Mesodermal cell (in vitro differentiated cells): Measurements from ENCODE around the gene PDCD1.

ENCODE experiments used
- H3K27ac ChIP-seq: 2 replicates; pipeline ENCODE4 v1.7.0; 2013; ENCODE audit warnings: mild to moderate bottlenecking, low read depth, low read length, moderate library complexity; ENCODE audit not compliant: severe bottlenecking
- H3K36me3 ChIP-seq: 2 replicates; pipeline ENCODE4 v1.7.1; 2013; ENCODE audit warnings: mild to moderate bottlenecking, low read length, moderate library complexity; ENCODE audit not compliant: control insufficient read depth, insufficient read depth
- H3K4me1 ChIP-seq: one replicate; pipeline ENCODE4 v1.7.1; 2013; ENCODE audit warnings: mild to moderate bottlenecking, low read length; ENCODE audit not compliant: insufficient read depth, control insufficient read depth, poor library complexity, severe bottlenecking
- H3K4me3 ChIP-seq: 2 replicates; pipeline ENCODE4 v1.7.0; 2013; ENCODE audit warnings: low read length, control low read depth, mild to moderate bottlenecking; ENCODE audit not compliant: insufficient read depth, poor library complexity, severe bottlenecking; ENCODE audit errors: extremely low read depth
- H3K9me3 ChIP-seq: 2 replicates; pipeline ENCODE4 v1.7.1; 2013; ENCODE audit warnings: mild to moderate bottlenecking, low read length, moderate library complexity; ENCODE audit not compliant: control insufficient read depth
- WGBS, 2 experiments: methylation state at CpG; one replicate each; pipeline ENCODE4 v1.1.5; 2013; ENCODE audit warnings: missing lambda C conversion rate in 2 of 2; ENCODE audit not compliant: insufficient coverage in 2 of 2; 5-methylcytosine and 5-hydroxymethylcytosine counted together

The PDCD1 gene

DNA sequence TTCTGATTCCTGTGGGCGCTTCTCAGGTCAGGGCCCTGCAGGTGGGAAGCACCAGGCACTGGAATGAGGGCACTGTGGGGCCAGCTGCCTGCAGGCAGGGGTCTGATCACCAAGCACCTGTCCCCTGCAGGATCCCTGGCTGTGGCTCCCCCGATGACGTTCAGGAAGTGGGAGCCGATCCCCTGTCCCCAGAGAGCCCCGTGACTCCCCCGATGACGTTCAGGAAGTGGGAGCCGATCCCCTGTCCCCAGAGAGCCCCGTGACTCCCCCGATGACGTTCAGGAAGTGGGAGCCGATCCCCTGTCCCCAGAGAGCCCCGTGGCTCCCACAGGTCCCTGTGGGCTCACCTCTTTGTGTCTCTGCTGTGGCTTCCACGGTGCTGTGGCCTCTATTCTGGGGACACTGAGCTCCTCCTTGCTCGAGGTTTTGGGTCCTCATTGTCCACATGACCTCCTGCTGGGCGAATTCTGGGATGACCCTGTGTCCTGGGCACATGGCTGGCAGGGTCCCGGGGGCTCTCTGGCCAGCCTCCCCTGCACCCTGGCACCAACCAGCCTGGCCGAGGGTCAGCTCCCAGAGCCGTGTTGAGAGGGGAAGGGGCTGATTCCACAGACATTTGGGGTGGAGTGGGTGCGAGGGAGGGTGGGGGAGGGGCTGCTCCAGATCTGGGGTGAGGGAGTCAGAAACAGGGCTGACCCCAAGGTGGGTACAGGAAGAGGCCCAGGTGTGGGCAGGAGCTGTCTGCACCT, 44.9 kb downstream of the PDCD1 start:
- no peaks in the 10 kb centered on the region for H3K9me3 ChIP-seq
- H3K27ac ChIP-seq: no peak overlapping the region
- H3K4me3 ChIP-seq: no peak overlapping the region
- H3K36me3 ChIP-seq: no peaks in the 10 kb centered on the region
- no peaks in the 10 kb centered on the region for H3K4me1 ChIP-seq
- 80 to 83% methylated on average over 9 to 19 of the region's 20 CpGs for WGBS, 2 experiments

DNA sequence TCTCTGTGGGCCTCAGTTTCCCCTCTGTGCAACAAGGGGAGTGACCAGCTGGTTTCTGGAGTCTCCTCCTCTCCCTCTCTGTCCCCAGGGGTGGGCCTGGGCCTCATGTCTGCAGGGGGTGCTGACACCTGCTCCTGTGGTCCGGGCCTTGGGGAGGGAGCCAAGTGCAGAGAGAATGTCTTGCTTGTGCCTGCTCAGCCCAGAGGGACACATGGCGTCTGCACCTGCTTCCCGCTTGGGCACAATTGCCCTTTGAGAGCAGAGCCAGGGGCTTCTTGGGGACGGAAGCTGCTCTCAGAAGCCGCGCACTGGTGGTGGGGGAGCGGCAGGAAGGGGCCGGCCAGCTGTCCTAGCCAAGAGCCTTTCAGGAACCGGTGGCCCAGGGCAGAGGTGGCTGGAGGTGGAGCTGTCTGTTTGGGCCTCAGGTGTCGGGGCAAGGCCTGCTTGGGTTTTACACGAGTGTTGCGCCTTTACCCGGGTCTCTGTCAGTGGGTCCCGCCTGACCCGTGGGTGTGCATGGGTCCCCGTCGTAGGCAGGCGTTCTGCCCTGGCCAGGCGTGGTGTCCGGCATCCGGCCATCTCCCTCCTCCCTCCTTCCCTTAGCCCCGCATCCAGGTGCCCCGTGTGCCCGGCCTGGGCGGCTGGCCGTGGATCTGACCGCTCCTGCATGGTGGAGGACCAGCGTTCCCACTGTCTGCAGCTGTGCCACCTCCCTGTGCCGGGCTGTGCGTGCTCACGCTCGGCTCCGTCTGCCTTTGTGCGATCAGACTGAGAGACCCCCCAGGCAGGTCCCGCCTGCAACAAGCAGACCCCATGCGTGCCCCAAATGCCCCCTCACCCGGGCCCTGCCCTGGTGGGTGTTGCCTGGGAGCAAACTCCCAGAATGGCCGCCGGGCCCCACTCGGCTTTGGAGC, 45.7 kb downstream of the PDCD1 start:
- H3K9me3 ChIP-seq: no peaks in the 10 kb centered on the region
- no peaks in the 10 kb centered on the region for H3K36me3 ChIP-seq
- no peaks in the 10 kb centered on the region for H3K4me1 ChIP-seq
- no peak overlapping the region for H3K4me3 ChIP-seq
- H3K27ac ChIP-seq: no peak overlapping the region
- 90 to 93% methylated on average over 34 to 39 of the region's 40 CpGs for WGBS, 2 experiments

DNA sequence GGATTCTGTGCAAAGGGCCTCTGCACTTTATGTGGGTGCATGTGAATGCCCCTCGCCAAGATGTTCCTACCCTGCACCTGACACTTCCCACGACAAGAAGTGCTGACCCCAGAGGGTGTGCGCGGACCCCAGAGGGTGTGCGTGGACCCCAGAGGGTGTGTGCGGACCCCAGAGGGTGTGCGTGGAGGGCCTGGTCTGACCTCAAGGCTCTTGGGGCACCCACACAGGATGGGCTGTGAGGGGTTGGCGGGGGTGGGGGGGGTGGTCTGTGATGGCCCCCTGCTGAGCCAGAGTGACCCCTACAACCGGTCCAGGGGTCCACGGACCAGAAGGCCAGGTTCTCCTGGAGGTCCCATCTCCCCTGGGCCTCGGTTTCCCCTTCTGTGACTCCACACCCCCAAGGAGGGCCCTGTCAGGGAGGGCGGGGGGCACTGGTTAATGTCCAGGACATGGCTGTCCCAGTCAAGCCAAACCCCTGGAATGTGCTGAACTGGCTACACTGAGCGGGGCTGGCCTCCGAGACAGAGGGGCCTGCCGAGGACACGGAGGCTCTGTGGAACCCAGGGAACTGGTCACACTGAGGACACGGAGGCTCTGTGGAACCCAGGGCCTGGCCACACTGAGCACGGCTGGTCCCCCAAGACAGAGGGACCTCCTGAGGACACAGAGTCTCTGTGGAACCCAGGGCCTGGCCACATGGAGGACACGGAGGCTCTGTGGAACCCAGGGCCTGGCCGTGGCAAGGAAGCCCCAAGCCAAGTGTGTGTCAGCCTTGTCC, 46.6 kb downstream of the PDCD1 start:
- no peaks in the 10 kb centered on the region for H3K9me3 ChIP-seq
- H3K4me3 ChIP-seq: no peak overlapping the region
- H3K36me3 ChIP-seq: no peaks in the 10 kb centered on the region
- no peak overlapping the region for H3K27ac ChIP-seq
- WGBS, 2 experiments: 88% methylated on average over 18 to 20 of the region's 20 CpGs
- no peaks in the 10 kb centered on the region for H3K4me1 ChIP-seq

DNA sequence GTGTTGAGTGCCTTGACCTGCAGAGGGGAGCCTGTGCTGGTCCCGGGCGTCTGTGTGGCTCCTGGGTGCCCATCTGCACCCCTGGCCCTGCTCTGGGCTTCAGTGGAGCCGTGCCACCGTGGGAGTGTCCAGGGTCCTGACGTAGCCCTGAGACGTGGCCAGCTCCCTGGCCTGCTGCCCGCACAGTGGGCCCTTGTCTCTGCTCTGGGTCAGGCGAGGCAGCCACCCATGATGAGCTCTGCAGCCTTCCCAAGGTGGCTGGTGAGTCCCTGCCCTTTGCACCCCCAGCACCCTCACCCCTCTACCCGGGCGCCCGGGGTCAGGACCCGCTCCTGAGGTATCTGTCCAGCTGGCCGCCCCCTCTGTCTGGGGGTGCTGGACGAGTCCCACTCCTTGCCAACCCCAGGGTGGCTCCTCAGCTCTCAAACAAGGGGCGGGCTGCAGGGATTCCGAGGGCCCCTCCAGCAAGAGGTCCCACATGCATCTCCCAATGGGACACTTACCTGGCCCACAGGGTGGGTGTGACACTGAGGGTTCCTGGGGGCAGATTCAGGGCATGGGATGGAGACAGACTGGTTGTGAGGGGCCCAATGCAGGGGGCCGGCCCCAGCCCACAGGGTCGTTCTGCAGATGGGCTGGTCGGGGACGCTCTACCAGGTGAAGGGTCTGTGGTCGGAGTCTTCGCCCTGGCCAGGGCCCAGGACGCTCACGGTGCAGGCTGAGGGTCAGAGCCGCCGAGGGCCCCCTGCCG, 47.3 kb downstream of the PDCD1 start:
- WGBS, 2 experiments: 92 to 95% methylated on average over 21 to 25 of the region's 27 CpGs
- H3K9me3 ChIP-seq: no peaks in the 10 kb centered on the region
- H3K4me1 ChIP-seq: no peaks in the 10 kb centered on the region
- no peak overlapping the region for H3K27ac ChIP-seq
- H3K36me3 ChIP-seq: no peaks in the 10 kb centered on the region
- H3K4me3 ChIP-seq: no peak overlapping the region

DNA sequence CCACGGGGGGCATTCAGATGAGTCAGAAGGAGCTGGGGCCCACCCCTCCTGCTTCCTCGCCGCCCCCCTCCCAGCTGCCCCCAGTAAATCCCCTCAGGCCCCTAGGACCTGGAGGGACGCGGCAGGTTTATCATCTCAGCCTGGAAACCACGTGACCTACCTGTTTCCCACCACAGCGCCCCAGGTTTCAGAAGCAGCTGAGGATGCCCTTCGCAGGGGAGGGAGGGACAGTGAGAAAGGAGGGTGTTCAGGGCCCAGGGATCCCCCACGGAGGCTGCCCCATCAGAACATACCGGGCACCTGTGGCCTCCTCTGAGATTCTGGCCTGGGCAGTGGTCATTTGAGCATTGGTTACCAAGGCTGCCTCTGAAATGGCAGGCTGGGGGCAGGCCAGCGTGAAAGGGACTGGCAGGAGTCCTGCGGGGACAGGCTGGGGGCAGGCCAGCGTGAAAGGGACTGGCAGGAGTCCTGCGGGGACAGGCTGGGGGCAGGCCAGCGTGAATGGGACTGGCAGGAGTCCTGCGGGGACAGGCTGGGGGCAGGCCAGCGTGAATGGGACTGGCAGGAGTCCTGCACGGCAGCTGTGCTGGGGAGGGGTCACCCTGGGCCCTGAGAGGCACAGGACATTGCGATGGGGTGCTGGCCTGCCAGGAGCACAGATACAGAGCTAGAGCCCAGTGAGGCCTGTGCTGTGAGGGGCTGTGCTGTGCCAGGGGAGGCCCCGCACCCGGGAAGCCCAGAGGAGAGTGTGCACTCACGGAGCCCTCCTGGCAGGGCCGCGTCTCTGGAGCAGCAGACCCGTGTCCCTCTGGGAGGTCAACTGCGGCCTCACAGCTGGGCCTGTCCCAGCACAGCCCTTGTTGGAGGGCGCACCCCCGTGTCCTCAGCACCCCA, 48.1 kb downstream of the PDCD1 start:
- Histone ChIP-seq H3K36me3 (no peaks in the 10 kb centered on the region), H3K9me3 (no peaks in the 10 kb centered on the region), H3K27ac (no peak overlapping the region), H3K4me1 (no peaks in the 10 kb centered on the region), H3K4me3 (no peak overlapping the region)
- WGBS, 2 experiments: 74 to 86% methylated on average over 20 to 22 of the region's 28 CpGs

DNA sequence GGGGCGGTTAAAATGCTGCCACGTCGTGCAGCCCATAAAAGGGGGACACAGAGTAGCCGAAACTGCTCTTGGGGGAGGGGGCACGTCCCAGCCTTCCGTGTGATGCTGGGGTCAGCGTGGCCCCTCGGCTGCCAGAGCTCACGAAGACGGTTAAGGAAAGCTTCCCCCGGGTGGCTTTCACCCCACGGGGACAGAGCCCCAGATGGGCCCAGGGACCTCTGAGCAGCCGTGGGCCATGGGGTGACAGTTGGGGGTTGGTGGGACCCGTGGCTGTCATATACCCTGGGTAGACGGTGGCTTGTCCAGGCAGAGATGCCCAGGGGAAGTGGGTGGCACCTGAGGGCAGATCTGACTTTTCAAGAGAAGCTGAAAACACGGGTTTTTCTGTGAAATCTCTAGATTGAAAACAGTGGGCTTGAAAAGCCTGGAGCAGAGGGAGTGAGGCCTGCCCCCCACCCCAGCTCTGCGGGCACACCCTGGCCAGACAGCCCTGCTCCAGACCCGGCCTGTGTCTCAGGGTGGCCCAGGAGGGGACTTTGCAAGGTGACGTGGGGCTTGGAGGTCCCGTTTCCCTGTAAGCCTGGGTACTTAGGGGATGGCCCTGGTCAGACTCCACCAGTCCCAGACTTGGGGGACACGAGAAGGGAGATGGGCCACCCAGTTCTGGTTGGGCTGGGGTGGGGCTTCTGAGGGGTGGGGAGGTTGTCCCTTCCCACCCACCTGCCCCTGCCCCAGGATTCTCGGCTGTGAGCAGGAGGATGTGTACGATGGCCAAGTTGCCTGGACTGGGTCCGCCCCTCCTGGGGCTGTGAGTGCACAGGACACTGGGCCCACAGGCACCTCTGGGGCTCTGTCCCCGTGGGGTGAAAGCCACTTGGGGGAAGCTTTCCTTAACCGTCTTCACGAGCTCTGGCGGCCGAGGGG, 49.0 kb downstream of the PDCD1 start:
- H3K27ac ChIP-seq: no peak overlapping the region
- WGBS, 2 experiments: 83 to 90% methylated on average over 27 to 28 of the region's 29 CpGs

DNA sequence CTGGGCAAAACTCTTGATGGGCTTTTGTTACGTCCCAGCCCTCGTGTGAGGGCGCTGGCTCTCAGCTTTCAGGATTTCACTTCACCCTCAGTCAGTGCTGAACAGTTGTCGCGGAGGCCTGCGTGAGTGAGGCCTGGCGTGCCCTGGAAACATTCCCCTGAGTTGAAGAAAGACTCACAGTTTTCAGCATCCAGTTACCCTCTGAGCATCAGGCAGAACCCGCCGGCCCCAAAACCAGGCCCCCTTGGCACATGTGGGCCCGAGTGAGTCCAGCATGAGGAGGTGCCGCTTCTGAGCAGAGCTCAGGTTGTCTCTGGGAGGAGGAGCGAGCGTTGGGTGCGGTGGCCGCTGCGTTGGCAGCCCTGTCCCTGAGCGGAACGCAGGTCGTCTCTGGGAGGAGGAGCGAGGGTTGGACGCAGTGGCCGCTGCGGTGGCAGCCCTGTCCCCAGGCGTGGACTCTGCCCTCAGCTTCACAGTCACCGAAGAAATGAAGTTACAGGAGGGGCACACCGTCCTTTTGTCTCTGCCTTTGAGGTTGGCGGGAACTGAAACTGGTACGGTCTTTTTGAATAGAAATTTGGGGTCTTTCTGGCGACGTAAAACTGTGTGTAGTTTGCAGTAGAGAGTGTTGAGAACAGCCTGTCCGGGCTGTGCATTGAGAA, 49.8 kb downstream of the PDCD1 start, which contains the start of gene NEU4:
Gene NEU4, plus strand, starts transcription at position 473 of the 662 bp plus-strand sequence. CDS start 5,292 bp downstream, outside the sequence.
- Histone ChIP-seq H3K27ac (peak within 1 kb of the TSS; percentile 65), H3K4me1 (peaks cover 8% of the 10 kb centered on the region), H3K36me3 (no peaks in the 10 kb centered on the region), H3K9me3 (no peaks in the 10 kb centered on the region), H3K4me3 (no peak within 1 kb of the TSS)
- WGBS, 2 experiments: 81 to 87% methylated on average over 24 to 31 of the region's 31 CpGs

More for the DNA sequence above, 49.0 kb downstream of the PDCD1 start:
- H3K9me3 ChIP-seq: no peaks in the 10 kb centered on the region
- H3K36me3 ChIP-seq: no peaks in the 10 kb centered on the region
- H3K4me3 ChIP-seq: no peak overlapping the region
- peaks cover 3% of the 10 kb centered on the region for H3K4me1 ChIP-seq

DNA sequence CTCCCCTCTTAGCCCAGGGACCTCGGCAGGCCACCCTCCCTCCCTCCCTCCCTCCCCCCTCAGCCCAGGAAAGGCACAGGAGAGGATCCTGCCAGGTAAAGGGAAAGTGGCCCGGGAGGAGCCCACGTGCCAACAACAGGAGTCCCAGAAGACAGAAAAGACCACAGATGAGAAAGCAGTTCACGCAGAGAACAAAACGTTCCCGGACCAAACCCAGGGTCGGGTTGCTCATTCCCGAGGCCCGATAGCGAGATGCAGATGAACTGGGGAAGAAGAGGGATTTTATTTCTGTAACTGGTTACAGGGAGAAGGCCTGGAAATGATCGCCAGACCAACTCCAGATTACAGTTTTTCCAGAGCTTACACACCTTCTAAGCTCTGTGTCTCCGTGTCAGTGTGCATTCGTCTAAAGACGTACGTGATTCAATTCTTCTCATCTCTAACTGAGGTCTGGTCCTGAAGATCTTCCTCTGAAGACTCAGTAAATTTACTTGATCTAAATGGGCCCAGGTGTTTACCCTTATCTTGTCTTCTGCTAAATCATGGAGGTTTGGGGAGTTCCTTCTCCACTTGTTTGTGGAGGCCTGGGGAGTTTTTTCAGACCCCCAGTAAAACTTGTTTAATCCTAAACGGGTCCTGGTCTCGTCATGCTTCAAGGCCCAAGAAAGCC, 50.5 kb downstream of the PDCD1 start:
- Histone ChIP-seq H3K27ac (peak overlapping the region; percentile 65), H3K4me1 (peaks cover 8% of the 10 kb centered on the region), H3K4me3 (no peak overlapping the region), H3K36me3 (no peaks in the 10 kb centered on the region), H3K9me3 (no peaks in the 10 kb centered on the region)
- WGBS, 2 experiments: 55 to 66% methylated on average over 11 to 16 of the region's 17 CpGs
